Thyroid gland (tissue), 4 donors: Measurements from ENCODE around the gene ZNF580.

Experiments used
- POLR2A ChIP-seq, 2 donors: fragments of 450-650 bp; IDR thresholded peaks; one replicate each; pipeline ENCODE4 v1.6.1; 2017; ENCODE audit warnings: antibody characterized with exemption in 2 of 2, mild to moderate bottlenecking in 2 of 2, moderate library complexity in 1 of 2
- TF ChIP-seq, protein P1 (sequence below), 6 experiments: fragments of 200-600 bp in 3 of 6; fragments of 450-650 bp in 3 of 6; sonication (generic) in 3 of 6; IDR thresholded peaks; one replicate each; pipeline ENCODE4 v1.5.1; 2016 to 2019; ENCODE audit warnings: antibody characterized with exemption in 6 of 6, mild to moderate bottlenecking in 2 of 6, inconsistent platforms in 1 of 6, moderate library complexity in 1 of 6

DNA sequence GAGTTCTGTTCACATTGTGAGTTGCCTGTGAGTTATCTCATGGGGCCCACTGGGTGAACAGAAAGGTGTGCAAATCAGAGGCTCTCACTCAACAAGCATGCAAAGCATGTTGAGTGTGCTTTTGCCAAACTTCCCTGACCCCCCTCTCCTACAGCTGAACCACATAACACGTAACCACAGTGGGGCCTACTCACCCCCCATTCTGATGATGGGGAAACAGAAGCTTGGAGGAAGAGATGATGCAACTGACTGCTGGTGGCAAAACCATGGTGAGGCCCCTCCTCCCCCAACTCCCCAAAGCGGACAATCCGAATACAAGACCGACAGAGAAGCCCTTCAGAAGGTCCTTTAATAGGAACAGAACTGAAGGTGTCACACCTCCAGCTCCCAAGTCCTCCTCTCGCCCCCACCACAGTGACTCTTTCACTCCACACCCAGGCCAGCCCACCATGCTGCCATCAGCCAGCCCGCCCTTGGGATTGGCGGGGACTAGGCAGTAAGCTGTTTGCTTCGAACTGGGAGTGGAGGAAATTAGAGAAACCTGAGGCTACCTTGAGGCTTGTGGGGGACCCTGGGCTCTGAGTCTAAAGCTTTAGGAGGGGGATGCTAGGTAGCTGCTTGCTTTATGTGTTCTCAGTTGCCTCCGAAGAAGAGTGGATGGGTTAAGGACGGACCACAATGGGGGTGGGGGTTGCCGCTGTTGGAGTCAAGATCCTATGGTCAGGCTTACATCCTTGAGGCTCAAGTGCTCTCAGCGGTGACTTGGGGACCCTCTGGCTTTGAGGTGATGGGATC, 20.2 kb upstream of the ZNF580 start:
- TF ChIP-seq POLR2A (IDR thresholded peaks at IDR 0.05) = no peak
- TF ChIP-seq, protein P1, sequence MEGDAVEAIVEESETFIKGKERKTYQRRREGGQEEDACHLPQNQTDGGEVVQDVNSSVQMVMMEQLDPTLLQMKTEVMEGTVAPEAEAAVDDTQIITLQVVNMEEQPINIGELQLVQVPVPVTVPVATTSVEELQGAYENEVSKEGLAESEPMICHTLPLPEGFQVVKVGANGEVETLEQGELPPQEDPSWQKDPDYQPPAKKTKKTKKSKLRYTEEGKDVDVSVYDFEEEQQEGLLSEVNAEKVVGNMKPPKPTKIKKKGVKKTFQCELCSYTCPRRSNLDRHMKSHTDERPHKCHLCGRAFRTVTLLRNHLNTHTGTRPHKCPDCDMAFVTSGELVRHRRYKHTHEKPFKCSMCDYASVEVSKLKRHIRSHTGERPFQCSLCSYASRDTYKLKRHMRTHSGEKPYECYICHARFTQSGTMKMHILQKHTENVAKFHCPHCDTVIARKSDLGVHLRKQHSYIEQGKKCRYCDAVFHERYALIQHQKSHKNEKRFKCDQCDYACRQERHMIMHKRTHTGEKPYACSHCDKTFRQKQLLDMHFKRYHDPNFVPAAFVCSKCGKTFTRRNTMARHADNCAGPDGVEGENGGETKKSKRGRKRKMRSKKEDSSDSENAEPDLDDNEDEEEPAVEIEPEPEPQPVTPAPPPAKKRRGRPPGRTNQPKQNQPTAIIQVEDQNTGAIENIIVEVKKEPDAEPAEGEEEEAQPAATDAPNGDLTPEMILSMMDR (IDR thresholded peaks at IDR 0.05) = no peak
